GM12801 (cell line): ENCODE measurements around the gene ARHGEF12.

Experiments
- CTCF ChIP-seq: IDR thresholded peaks from one replicate; pipeline ENCODE4 v1.5.1; 2011; ENCODE audit warnings: control low read depth; ENCODE audit not compliant: insufficient read length; ENCODE audit errors: extremely low read depth

ARHGEF12 gene

GRCh38 chr11:120537996-120538395 lies 201.8 kb downstream of the ARHGEF12 start:
- TF ChIP-seq CTCF: no peak

- TF ChIP-seq CTCF: no peak
Observed at GRCh38 chr11:120538707-120539106, 202.5 kb downstream of the ARHGEF12 start.
